ENCODE measurements around the gene LHX3. TPM values are rescaled to one million over a fixed set of nuclear protein-coding genes. Genes with fewer than 3 reads are reported as not detected.

LHX3 gene
- total and polyA plus RNA-seq, 2 donors (not counting 1 experiment from before 2014, with no cell fraction given) = not detected

- no peak overlapping the region for H3K9ac ChIP-seq (ENCODE audit: insufficient read depth, low read length)
- H2AFZ ChIP-seq (ENCODE audit: low read length) = no peak overlapping the region
- no peaks in the 10 kb centered on the region for H3K79me2 ChIP-seq (ENCODE audit: control insufficient read depth, insufficient read depth, low read length)
- H4K20me1 ChIP-seq (ENCODE audit: control insufficient read depth, extremely low read depth, insufficient read depth, low read length) = no peaks in the 10 kb centered on the region
- H3K4me3 ChIP-seq (replicated peaks in 1 of 4; ENCODE audit: control extremely low read depth in 1 of 4, insufficient read depth in 1 of 4, low read depth in 3 of 4, low read length in 4 of 4) = no peak overlapping the region
- no peak overlapping the region for H3K4me2 ChIP-seq (ENCODE audit: extremely low read depth, insufficient read depth, low read length)
- H3K36me3 ChIP-seq (ENCODE audit: control insufficient read depth, insufficient read depth, low read length) = no peaks in the 10 kb centered on the region
- H3K9me3 ChIP-seq (ENCODE audit: control insufficient read depth, insufficient read depth, low read depth, low read length) = no peaks in the 10 kb centered on the region
- no peak for DNase-seq (ENCODE audit: low read depth in 2 of 2)
- no peak for TF ChIP-seq CTCF (conservative IDR thresholded peaks at IDR 0.05 in 1 of 2, IDR thresholded peaks at IDR 0.05 in 1 of 2; ENCODE audit: low read depth in 1 of 2, low read length in 2 of 2)
- peak; percentile 88 for TF ChIP-seq EZH2 (IDR thresholded peaks at IDR 0.05; ENCODE audit: low read length, missing control alignments)
- H3K27ac ChIP-seq (ENCODE audit: insufficient read depth, low read length) = no peak overlapping the region
- peaks cover 51% of the 10 kb centered on the region for H3K27me3 ChIP-seq (ENCODE audit: control insufficient read depth, insufficient read depth, low read length)
- no peaks in the 10 kb centered on the region for H3K4me1 ChIP-seq (ENCODE audit: control insufficient read depth, extremely low read depth, insufficient read depth, low read length)
Observed at GRCh38 chr9:136203408-136204144, 1.4 kb downstream of the LHX3 start.

- Histone ChIP-seq H4K20me1 (ENCODE audit: control insufficient read depth, extremely low read depth, insufficient read depth, low read length) (no peaks in the 10 kb centered on the region), H3K9ac (ENCODE audit: insufficient read depth, low read length) (no peak overlapping the region), H3K79me2 (ENCODE audit: control insufficient read depth, insufficient read depth, low read length) (no peaks in the 10 kb centered on the region), H3K4me3 (replicated peaks in 1 of 4; ENCODE audit: control extremely low read depth in 1 of 4, insufficient read depth in 1 of 4, low read depth in 3 of 4, low read length in 4 of 4) (no peak overlapping the region), H3K9me3 (ENCODE audit: control insufficient read depth, insufficient read depth, low read depth, low read length) (no peaks in the 10 kb centered on the region), H3K27ac (ENCODE audit: insufficient read depth, low read length) (no peak overlapping the region), H3K36me3 (ENCODE audit: control insufficient read depth, insufficient read depth, low read length) (no peaks in the 10 kb centered on the region), H3K4me1 (ENCODE audit: control insufficient read depth, extremely low read depth, insufficient read depth, low read length) (no peaks in the 10 kb centered on the region), H3K27me3 (ENCODE audit: control insufficient read depth, insufficient read depth, low read length) (peaks cover 60% of the 10 kb centered on the region), H2AFZ (ENCODE audit: low read length) (no peak overlapping the region), H3K4me2 (ENCODE audit: extremely low read depth, insufficient read depth, low read length) (no peak overlapping the region)
- TF ChIP-seq CTCF (conservative IDR thresholded peaks at IDR 0.05 in 1 of 2, IDR thresholded peaks at IDR 0.05 in 1 of 2; ENCODE audit: low read depth in 1 of 2, low read length in 2 of 2) (no peak), EZH2 (IDR thresholded peaks at IDR 0.05; ENCODE audit: low read length, missing control alignments) (peak; percentile 83)
- no peak for DNase-seq (ENCODE audit: low read depth in 2 of 2)
Observed at GRCh38 chr9:136202454-136203407, 2.2 kb downstream of the LHX3 start.
